ENCODE data around the gene MED4. TPM values are rescaled to one million over a fixed set of nuclear protein-coding genes. Genes with fewer than 3 reads are reported as not detected.

The MED4 gene
- polyA plus RNA-seq, 10 donors = 55.7 to 67.1 (median 61.9) TPM

GRCh38 chr13:48040049-48040448, 54.9 kb downstream of the MED4 start:
- DNase-seq = no peak

- peak in 1 of 3 donors; percentile 19 for DNase-seq
Measured at GRCh38 chr13:48038761-48039160, 56.1 kb downstream of the MED4 start.

GRCh38 chr13:48037346-48038173, 57.3 kb downstream of the MED4 start, which contains the start of gene NUDT15:
TSS of gene NUDT15 (plus strand) at chr13:48037726. CDS start at chr13:48037747, 21 bp downstream.
- DNase-seq = peak; percentile 96 to 100 (median 99)

- no peak for DNase-seq
Measured at GRCh38 chr13:48029859-48030258, 65.0 kb downstream of the MED4 start.

GRCh38 chr13:48028066-48028465, 66.8 kb downstream of the MED4 start:
- no peak for DNase-seq

Other genes with a start within 250 kb of the MED4 start
- 10 to 100 TPM; 56.4 to 78.8 (median 69.5) TPM for gene SUCLA2, start 93.8 kb downstream of the MED4 start, polyA plus RNA-seq (ENCODE audit: insufficient read length in 10 of 10)
- 10 to 100 TPM; 11.2 to 16.6 (median 13.1) TPM for gene NUDT15, start 57.4 kb downstream of the MED4 start, polyA plus RNA-seq (ENCODE audit: insufficient read length in 10 of 10)
- 100 to 1,000 TPM; 351 to 439 (median 382) TPM for gene ITM2B, start 138.1 kb upstream of the MED4 start, polyA plus RNA-seq (ENCODE audit: insufficient read length in 10 of 10)
- gene RB1, start 208.6 kb upstream of the MED4 start, polyA plus RNA-seq (ENCODE audit: insufficient read length in 10 of 10) = 10 to 100 TPM; 48.1 to 77.1 (median 61.1) TPM

Measured in muscle of back (tissue), 11 donors.